Activated T-helper 1 cell treated with anti-CD3 and anti-CD28 coated beads, Interleukin-2, amount 50 U/mL, for 16 hours (primary cell): ENCODE data around the gene PTPRE.

Experiments used
- DNase-seq, 2 donors: peaks; one replicate each; pipeline ENCODE4 v3.0.0-alpha.2; 2020; ENCODE audit warnings: low read depth in 1 of 2, low spot score in 1 of 2

Gene PTPRE

GRCh38 chr10:128070161-128070560, 163.3 kb downstream of the PTPRE start:
- no peak for DNase-seq

- no peak for DNase-seq
Measured at GRCh38 chr10:128070721-128071416, 164.0 kb downstream of the PTPRE start.

DNA sequence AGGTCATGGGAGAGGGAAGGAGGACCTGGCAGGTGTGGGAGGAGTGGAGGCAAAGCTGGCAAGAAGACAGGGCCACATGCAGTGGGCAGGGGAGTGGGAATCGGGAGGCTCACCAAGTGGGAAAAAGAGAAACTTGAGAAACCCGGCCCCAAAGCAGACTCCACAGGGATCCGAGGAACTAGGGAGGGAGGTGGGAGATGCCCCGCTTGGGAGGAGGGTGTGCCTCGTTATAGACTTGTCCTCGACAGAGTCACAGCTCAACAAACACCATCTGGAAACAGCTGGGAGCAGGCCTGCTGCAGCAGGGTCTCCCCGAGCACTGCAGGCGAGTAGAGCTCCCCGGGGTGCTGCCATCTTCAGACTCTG, 164.5 kb downstream of the PTPRE start:
- DNase-seq, result no peak

- no peak for DNase-seq
Measured at GRCh38 chr10:128072046-128072445, 165.1 kb downstream of the PTPRE start.

DNA sequence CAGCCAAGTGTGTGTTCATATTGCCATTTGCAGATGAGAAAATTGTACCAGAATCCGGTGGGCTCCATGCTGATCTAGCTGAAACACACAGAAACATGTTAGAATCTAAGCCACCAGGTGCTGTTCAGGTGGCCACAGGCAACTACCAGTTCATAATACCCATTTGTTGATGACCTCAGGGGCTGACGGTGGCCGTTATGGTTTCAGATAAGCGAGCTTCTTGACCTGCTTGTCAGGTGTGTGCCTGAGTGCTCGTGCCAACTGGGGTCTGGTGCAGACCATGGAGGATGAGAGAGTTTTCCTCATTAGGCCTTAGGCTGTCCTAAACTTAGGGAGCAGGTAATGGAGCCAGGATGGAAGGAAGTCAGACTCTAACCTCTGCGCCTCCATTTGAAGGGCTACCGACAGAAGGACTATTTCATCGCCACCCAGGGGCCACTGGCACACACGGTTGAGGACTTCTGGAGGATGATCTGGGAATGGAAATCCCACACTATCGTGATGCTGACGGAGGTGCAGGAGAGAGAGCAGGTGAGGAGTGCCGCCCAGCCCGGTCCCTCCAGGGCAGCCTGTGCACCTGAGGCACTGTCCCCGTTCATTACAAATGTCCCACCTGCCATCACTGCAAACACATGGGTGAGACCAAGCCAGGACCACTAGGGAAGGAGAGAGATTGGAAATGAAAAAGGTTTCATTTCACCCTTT, 166.2 kb downstream of the PTPRE start:
- DNase-seq, result no peak

DNA sequence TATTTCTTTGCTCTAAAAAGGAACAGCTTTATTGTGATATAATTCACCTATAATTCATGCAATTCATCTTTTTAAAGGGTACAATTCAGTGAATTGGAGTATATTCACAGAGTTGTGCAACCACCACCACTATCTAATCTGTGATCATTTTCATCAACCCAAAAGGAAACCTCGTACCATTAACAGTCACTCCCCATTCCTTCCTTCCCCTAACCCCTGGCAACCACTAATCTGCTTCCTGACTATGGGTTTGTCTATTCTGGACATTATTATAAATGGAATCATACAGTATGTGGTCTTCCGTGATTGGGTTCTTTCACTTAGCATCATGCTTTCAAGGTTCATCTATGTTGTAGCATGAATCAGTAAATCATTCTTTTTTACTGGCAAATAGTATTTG, 167.0 kb downstream of the PTPRE start:
- no peak for DNase-seq

- no peak for DNase-seq
Measured at GRCh38 chr10:128074589-128074988, 167.7 kb downstream of the PTPRE start.

DNA sequence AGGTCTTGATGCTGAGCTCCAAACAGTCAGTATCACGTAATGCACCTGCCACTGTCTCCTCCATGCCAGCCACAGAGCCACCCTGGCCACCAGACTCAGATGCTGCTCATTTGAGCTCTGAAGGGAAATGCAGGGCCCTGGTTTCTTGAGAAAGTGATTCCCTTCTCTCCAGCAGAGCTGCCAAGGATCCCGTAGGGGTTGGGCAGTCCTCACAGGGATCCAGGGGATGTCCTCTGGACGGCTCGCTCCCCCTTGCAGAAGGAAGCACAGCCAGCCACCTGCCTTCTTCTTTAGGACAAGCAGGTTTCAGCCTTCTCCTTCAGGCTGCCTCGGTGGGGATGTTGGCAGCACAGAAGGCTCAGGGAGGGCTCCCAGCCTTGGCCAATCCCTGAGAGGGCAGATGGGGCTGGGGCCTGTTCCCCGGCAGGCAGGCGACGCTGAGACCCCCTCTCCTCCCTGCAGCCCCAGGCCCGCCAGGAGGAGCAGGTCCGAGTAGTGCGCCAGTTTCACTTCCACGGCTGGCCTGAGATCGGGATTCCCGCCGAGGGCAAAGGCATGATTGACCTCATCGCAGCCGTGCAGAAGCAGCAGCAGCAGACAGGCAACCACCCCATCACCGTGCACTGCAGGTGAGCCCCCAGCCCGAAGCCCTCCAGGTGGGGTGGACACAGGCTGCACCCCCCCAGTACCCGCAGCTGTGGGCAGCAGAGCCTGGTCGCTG, 170.4 kb downstream of the PTPRE start:
- no peak for DNase-seq

- DNase-seq, result no peak
Measured at GRCh38 chr10:128078136-128078969, 171.4 kb downstream of the PTPRE start.

DNA sequence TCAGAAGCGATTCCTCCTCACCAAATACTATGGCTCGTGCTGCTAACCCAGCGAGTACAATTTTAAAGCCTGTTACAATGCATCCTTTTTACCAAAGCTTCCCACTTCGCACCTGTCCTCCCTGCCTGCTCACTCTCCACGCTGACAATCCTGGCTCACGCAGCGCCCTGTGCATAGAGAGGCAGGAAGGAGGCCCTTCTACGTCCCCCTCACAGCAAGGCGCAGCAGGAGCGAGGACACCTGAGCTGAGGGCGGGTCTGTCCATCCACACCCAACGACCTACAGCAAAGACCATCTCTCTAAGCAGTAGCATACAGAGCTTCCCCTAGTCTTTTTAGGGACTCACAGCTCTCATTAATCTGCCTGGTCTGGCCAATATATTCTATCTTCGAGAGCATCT, 173.3 kb downstream of the PTPRE start:
- DNase-seq, result no peak

- DNase-seq, result no peak
Measured at GRCh38 chr10:128080641-128081040, 173.7 kb downstream of the PTPRE start.

- DNase-seq, result no peak
Measured at GRCh38 chr10:128081222-128081621, 174.3 kb downstream of the PTPRE start.

DNA sequence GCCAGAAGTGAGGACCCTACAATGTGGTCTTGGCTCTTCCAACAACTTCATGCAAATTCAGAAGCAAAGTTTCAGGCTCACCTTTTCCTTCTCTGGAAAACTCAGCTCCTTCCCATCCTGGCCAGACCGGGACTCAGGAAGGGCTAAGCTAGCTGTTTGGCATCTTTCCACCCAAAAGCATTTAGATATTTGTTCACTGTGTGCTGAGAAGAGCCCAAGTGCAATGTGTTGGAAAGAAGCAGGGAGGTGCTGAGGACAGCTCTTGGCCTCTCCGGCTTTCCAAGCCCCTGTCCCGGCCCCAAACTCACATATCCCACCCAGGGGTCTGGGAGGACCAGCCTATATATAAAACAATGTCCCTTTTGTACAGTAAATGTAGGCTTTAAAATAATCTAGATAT, 174.8 kb downstream of the PTPRE start:
- no peak for DNase-seq

- DNase-seq, result no peak
Measured at GRCh38 chr10:128083191-128083895, 176.4 kb downstream of the PTPRE start.

GRCh38 chr10:128084364-128084763, 177.5 kb downstream of the PTPRE start:
- DNase-seq, result no peak

GRCh38 chr10:128084991-128085390, 178.1 kb downstream of the PTPRE start:
- no peak for DNase-seq

- DNase-seq, result no peak
Measured at GRCh38 chr10:128086003-128086863, 179.3 kb downstream of the PTPRE start.

GRCh38 chr10:128087146-128087883, 180.4 kb downstream of the PTPRE start:
- DNase-seq, result no peak
